ENCODE results near the gene CYP1A1. TPM values are rescaled to one million over a fixed set of nuclear protein-coding genes. Genes with fewer than 3 reads are reported as not detected.

Gene CYP1A1
- total and polyA plus RNA-seq, 2 of the 13 experiments (the other 11 are each of a cell fraction or from before 2014, with no cell fraction given) = 7.9 to 8.0 TPM

GRCh38 chr15:74725845-74726773 lies 781 bp upstream of the CYP1A1 start (continued):
- TF ChIP-seq GMEB1 (CRISPR knock-in tag; IDR thresholded peaks at IDR 0.05; ENCODE audit: borderline replicate concordance) (peak; percentile 39; the same call in 1 of the 2 replicates), ZNF850 (CRISPR knock-in tag; conservative IDR thresholded peaks at IDR 0.05) (0 out of 2 replicates have a peak, but pooled peaks have one; percentile 88), ZNF574 (CRISPR knock-in tag; IDR thresholded peaks at IDR 0.05) (peak; percentile 61), ZNF674 (CRISPR knock-in tag; IDR thresholded peaks at IDR 0.05; ENCODE audit: low read depth) (no peak), ZNF709 (CRISPR knock-in tag; IDR thresholded peaks at IDR 0.05) (no peak; the same call in 1 of the 2 replicates), TBL1XR1 (IDR thresholded peaks at IDR 0.05; ENCODE audit: borderline replicate concordance, low read length, partially characterized antibody) (peak; percentile 30), RARA (CRISPR knock-in tag; IDR thresholded peaks at IDR 0.05) (peak; percentile 94), MIXL1 (CRISPR knock-in tag; IDR thresholded peaks at IDR 0.05) (no peak), ZBTB2 (CRISPR knock-in tag; IDR thresholded peaks at IDR 0.05; ENCODE audit: low read depth) (0 out of 2 replicates have a peak, but pooled peaks have one; percentile 20), ZBTB20 (CRISPR knock-in tag; IDR thresholded peaks at IDR 0.05; ENCODE audit: borderline replicate concordance, low read depth) (no peak), SMC3 (IDR thresholded peaks at IDR 0.05; ENCODE audit: low read length) (no peak), ZFP36 (IDR thresholded peaks at IDR 0.05; ENCODE audit: borderline replicate concordance, low read depth, low read length, partially characterized antibody) (no peak), ZNF431 (CRISPR knock-in tag; IDR thresholded peaks at IDR 0.05; ENCODE audit: borderline replicate concordance, low read depth) (no peak)
- TF ChIP-seq, protein P1, sequence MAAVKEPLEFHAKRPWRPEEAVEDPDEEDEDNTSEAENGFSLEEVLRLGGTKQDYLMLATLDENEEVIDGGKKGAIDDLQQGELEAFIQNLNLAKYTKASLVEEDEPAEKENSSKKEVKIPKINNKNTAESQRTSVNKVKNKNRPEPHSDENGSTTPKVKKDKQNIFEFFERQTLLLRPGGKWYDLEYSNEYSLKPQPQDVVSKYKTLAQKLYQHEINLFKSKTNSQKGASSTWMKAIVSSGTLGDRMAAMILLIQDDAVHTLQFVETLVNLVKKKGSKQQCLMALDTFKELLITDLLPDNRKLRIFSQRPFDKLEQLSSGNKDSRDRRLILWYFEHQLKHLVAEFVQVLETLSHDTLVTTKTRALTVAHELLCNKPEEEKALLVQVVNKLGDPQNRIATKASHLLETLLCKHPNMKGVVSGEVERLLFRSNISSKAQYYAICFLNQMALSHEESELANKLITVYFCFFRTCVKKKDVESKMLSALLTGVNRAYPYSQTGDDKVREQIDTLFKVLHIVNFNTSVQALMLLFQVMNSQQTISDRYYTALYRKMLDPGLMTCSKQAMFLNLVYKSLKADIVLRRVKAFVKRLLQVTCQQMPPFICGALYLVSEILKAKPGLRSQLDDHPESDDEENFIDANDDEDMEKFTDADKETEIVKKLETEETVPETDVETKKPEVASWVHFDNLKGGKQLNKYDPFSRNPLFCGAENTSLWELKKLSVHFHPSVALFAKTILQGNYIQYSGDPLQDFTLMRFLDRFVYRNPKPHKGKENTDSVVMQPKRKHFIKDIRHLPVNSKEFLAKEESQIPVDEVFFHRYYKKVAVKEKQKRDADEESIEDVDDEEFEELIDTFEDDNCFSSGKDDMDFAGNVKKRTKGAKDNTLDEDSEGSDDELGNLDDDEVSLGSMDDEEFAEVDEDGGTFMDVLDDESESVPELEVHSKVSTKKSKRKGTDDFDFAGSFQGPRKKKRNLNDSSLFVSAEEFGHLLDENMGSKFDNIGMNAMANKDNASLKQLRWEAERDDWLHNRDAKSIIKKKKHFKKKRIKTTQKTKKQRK (IDR thresholded peaks at IDR 0.05; ENCODE audit: low read length) = no peak
- TF ChIP-seq, protein P2, sequence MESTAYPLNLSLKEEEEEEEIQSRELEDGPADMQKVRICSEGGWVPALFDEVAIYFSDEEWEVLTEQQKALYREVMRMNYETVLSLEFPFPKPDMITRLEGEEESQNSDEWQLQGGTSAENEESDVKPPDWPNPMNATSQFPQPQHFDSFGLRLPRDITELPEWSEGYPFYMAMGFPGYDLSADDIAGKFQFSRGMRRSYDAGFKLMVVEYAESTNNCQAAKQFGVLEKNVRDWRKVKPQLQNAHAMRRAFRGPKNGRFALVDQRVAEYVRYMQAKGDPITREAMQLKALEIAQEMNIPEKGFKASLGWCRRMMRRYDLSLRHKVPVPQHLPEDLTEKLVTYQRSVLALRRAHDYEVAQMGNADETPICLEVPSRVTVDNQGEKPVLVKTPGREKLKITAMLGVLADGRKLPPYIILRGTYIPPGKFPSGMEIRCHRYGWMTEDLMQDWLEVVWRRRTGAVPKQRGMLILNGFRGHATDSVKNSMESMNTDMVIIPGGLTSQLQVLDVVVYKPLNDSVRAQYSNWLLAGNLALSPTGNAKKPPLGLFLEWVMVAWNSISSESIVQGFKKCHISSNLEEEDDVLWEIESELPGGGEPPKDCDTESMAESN (CRISPR knock-in tag; conservative IDR thresholded peaks at IDR 0.05) = no peak; the same call in 1 of the 2 replicates
